GM19193 (cell line): ENCODE data around the gene PACRG.

Source experiments
- POLR2A ChIP-seq: IDR thresholded peaks from 4 replicates; pipeline ENCODE4 v1.6.1; 2011; ENCODE audit not compliant: insufficient read depth, insufficient read length; ENCODE audit errors: extremely low read depth

Gene PACRG

GRCh38 chr6:163019926-163020325 lies 292.2 kb downstream of the PACRG start:
- no peak for TF ChIP-seq POLR2A

- TF ChIP-seq POLR2A = no peak
Measured at GRCh38 chr6:163021054-163021453, 293.3 kb downstream of the PACRG start.

DNA sequence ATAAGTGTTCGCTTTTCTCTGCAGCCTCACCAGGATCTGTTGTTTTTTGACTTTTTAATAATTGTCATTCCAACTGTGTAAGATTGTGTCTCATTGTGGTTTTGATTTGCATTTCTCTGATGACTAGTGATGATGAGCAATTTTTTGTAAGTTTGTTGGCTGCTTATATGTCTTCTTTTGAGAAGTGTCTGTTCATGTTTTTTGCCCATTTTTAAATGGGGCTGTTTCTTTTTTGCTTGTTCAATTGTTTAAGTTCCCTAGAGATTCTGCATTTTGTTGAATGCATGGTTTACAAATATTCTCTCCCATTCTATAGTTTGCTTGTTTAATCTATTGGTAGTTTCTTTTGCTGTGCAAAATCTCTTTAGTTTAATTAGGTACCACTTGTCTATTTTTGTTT lies 295.9 kb downstream of the PACRG start:
- TF ChIP-seq POLR2A = no peak

- no peak for TF ChIP-seq POLR2A
Measured at GRCh38 chr6:163026893-163027292, 299.1 kb downstream of the PACRG start.

DNA sequence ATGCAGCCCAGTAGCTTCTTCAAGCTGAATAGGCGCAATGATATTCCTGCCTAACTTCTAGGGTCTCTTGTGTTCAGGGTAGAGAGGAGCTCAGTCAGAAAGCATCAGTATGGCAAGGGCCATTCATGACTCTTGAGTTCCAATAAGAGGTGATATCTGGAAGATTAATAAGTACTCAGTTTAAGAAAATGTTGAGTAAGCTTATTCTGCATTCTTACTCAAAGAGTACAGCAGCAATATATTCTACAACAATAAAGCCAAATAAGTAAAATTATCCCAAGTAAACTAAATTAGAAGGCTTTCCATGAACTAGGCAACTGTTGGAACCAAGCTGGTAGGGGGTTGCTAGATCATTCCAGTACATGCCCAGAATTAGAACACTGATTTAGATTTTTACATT lies 303.2 kb downstream of the PACRG start:
- no peak for TF ChIP-seq POLR2A

DNA sequence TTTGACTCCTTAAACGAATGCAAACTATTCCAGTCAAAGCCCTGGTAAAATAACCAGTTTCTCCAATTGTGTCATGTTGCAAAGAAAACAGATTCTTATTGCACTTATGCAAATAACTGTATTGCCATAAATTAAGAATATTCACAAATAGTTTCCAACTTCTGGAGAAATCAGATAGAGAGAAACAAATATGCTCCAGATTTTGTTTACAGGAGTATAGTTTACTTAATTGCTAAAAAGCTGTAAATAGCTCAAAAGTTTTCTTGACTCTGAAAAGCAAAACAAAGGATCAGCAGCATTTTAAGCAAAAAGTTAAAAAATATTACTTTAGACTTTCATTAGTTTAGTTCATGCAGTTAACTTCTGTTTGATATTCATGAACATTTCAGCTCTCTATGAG lies 304.2 kb downstream of the PACRG start:
- no peak for TF ChIP-seq POLR2A

- TF ChIP-seq POLR2A = no peak
Measured at GRCh38 chr6:163036160-163036645, 308.4 kb downstream of the PACRG start.

GRCh38 chr6:163038317-163038716 lies 310.5 kb downstream of the PACRG start:
- no peak for TF ChIP-seq POLR2A

DNA sequence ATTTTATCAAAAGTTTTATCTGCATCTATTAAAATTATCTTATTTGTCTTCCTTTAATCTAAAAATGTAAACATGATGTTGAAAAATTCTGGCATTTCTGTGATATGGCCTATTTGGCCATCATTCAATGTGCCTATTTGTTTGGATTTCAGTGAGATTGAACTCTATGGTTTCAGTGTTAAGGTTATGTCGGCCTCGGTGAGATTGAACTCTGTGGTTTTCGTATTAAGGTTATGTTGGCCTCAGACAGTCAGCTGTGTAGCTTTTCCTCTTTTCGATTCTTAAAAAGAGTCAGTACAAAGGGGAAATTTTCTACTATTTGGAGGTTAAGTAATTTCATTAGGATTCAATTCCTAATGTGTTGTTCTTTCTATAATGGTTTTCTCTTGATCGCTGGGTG lies 320.6 kb downstream of the PACRG start:
- TF ChIP-seq POLR2A = no peak

DNA sequence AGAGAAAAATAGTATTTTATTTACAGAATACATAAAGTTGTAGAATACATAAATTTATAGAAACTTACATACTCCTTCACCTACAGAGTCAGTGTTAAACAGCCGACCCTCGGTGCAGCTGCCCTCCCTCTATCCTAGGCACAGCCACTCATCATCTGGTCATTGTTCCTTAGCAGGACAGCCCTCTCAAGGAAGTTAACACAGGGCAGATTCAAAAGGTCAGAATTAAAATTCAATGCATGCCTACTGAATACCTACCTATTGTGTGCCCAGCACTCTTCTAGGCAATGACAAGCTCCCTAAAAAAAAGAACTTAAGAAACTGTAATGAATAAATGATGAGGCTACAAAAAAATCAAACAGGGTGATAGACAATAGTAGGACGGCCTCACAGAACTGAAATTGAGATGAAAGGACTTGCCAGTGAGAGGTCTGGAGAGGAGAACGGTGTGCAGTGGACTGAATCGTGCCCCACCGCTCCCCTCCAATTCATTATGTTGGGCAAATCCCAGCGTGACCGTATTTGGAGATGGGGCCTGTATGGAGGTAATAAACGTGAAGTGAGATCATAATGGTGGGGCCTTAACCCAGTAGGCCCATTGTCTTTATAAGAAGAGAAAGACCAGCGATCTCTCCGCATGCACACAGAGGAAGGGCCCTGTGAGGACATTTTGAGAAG lies 326.0 kb downstream of the PACRG start:
- TF ChIP-seq POLR2A = no peak

- TF ChIP-seq POLR2A = no peak
Measured at GRCh38 chr6:163054641-163055040, 326.9 kb downstream of the PACRG start.

DNA sequence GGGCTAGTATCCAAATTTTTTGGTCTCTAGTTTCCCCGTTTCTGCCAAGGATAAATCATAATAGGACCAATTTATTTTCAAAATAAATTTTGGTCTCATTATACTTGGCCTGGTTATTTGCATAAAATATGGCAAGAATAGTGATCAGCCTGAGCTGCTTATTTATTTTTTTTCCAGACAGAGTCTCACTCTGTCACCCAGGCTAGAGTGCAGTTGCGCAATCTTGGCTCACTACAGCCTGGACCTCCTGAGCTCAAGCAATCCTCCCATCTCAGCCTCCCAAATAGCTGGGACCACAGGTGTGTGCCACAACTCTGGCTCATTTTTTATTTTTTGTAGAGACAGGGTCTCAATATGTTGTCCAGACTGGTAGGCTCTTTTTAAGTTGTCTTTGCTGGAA lies 329.5 kb downstream of the PACRG start:
- TF ChIP-seq POLR2A = no peak

DNA sequence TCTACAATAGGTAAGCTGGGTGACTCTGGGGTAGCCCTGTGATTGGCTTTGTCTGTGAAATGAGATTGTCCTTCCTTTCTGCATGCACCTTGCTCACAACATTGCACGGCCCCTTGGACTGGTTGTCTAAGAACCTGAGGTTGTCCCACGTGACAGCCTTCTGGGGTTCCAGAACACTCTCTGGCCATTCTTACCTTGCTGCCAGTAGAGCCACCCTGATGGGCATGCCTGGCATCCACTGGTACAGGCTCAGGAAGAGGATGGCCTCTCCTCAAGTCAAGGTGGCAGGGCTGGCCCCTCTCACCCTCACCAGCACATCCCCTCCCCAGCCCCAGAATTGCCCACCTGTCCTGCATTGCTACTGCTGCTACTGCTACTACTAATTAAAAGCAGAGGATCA lies 335.0 kb downstream of the PACRG start:
- no peak for TF ChIP-seq POLR2A

GRCh38 chr6:163063561-163063960 lies 335.8 kb downstream of the PACRG start:
- TF ChIP-seq POLR2A = no peak

DNA sequence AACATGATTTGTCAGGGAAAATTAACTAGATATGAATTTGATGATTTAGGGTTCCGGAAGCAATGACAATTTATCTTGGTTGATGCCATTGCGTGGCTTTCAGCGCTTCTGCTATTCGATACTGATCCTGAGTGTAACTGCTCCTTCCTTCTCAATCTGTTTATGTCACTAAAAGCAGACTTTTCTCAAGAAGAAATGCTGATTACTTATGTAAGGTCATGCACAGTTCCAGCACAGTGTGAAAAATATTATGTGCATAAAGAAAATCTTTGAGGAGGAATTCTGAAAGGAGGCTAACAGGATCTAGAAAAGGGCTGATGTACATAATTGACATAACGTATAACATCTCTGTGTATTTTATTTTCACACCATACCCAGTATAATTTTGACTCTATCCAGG lies 336.6 kb downstream of the PACRG start:
- no peak for TF ChIP-seq POLR2A

DNA sequence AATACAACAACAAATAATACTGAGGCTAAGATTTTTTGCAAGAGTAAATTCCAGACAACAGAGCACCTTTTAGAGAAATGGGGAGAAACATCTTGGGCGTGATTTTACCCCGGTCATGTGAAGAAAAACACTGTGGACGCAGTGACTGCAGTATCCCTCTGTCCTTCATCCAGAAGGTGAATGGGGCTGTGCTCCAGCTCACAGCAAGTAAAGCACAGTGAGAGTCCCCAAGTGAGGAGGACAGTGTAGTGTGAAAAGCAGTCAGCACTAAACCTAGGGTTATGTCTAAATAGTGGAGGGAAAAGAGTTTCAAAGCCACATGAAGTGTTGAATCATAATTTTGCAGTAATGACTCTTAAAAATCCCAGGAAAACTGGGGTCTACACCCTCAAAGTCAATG lies 338.4 kb downstream of the PACRG start:
- no peak for TF ChIP-seq POLR2A

- TF ChIP-seq POLR2A = no peak
Measured at GRCh38 chr6:163077134-163077533, 349.4 kb downstream of the PACRG start.
